Liver (tissue), 9 donors: ENCODE results near the gene GOLGA7B. TPM values are rescaled to one million over a fixed set of nuclear protein-coding genes. Genes with fewer than 3 reads are reported as not detected.

Source experiments
- DNase-seq: peaks from one replicate; pipeline ENCODE4 v3.0.0-alpha.2; 2017; ENCODE audit warnings: low spot score
- H3K27ac ChIP-seq, 2 donors: one replicate each; pipeline ENCODE4 v1.7.0; 2013; ENCODE audit warnings: inconsistent platforms in 2 of 2, low read length in 2 of 2, control low read depth in 1 of 2, low read depth in 1 of 2, mild to moderate bottlenecking in 1 of 2
- H3K27me3 ChIP-seq, 4 donors: one replicate each; pipeline versions ENCODE4 v1.6.1 to v1.7.0; 2013; ENCODE audit warnings: low read length in 3 of 4, inconsistent platforms in 1 of 4, mild to moderate bottlenecking in 1 of 4, moderate library complexity in 1 of 4; ENCODE audit not compliant: control insufficient read depth in 4 of 4, insufficient read depth in 4 of 4
- H3K36me3 ChIP-seq, 4 donors: one replicate each; pipeline versions ENCODE4 v1.6.1 to v1.7.0; 2013; ENCODE audit warnings: low read length in 3 of 4, mild to moderate bottlenecking in 3 of 4, low read depth in 1 of 4, moderate library complexity in 1 of 4; ENCODE audit not compliant: control insufficient read depth in 4 of 4, insufficient read depth in 3 of 4
- H3K4me1 ChIP-seq, 4 donors: one replicate each; pipeline versions ENCODE4 v1.6.1 to v1.7.0; 2013; ENCODE audit warnings: low read length in 3 of 4, mild to moderate bottlenecking in 3 of 4, moderate library complexity in 1 of 4; ENCODE audit not compliant: control insufficient read depth in 4 of 4, insufficient read depth in 4 of 4
- H3K4me3 ChIP-seq, 3 donors: one replicate each; pipeline versions ENCODE4 v1.6.1 to v1.7.0; 2013; ENCODE audit warnings: low read length in 3 of 3, control low read depth in 1 of 3, low read depth in 1 of 3, mild to moderate bottlenecking in 1 of 3
- H3K9ac ChIP-seq, 2 donors: one replicate each; pipeline ENCODE4 v1.7.0; 2013; ENCODE audit warnings: low read length in 2 of 2, mild to moderate bottlenecking in 2 of 2, moderate library complexity in 2 of 2, control low read depth in 1 of 2, low read depth in 1 of 2
- H3K9me3 ChIP-seq, 4 donors: one replicate each; pipeline versions ENCODE4 v1.6.1 to v1.7.0; 2013; ENCODE audit warnings: low read length in 3 of 4; ENCODE audit not compliant: control insufficient read depth in 4 of 4
- EGR1 ChIP-seq, 2 donors: IDR thresholded peaks; 2 replicates each; pipeline ENCODE4 v1.6.1; 2016 to 2018; ENCODE audit warnings: antibody characterized with exemption in 2 of 2, low read depth in 2 of 2
- FOXA1 ChIP-seq: IDR thresholded peaks from 2 replicates; pipeline ENCODE4 v1.6.1; 2016; ENCODE audit warnings: antibody characterized with exemption
- FOXA2 ChIP-seq: IDR thresholded peaks from 2 replicates; pipeline ENCODE4 v1.6.1; 2016; ENCODE audit warnings: antibody characterized with exemption
- GABPA ChIP-seq, 2 donors: IDR thresholded peaks in 1 of 2; conservative IDR thresholded peaks in 1 of 2; 2 replicates each; pipeline ENCODE4 v1.6.1; 2016; ENCODE audit warnings: antibody characterized with exemption in 2 of 2, mild to moderate bottlenecking in 1 of 2, moderate library complexity in 1 of 2
- HNF4A ChIP-seq, 2 donors: conservative IDR thresholded peaks; 2 replicates each; pipeline ENCODE4 v1.6.1; 2016; ENCODE audit warnings: antibody characterized with exemption in 2 of 2, mild to moderate bottlenecking in 2 of 2
- HNF4G ChIP-seq: IDR thresholded peaks from 2 replicates; pipeline ENCODE4 v1.6.1; 2016; ENCODE audit warnings: antibody characterized with exemption
- JUND ChIP-seq, 2 donors: IDR thresholded peaks; 2 replicates each; pipeline ENCODE4 v1.6.1; 2016; ENCODE audit warnings: antibody characterized with exemption in 2 of 2
- NR2F2 ChIP-seq: IDR thresholded peaks from 2 replicates; pipeline ENCODE4 v1.6.1; 2016; ENCODE audit warnings: antibody characterized with exemption
- RAD21 ChIP-seq, 2 donors: IDR thresholded peaks; 2 replicates each; pipeline ENCODE4 v1.6.1; 2016; ENCODE audit warnings: antibody characterized with exemption in 2 of 2, mild to moderate bottlenecking in 2 of 2
- RXRA ChIP-seq, 2 donors: IDR thresholded peaks; 2 replicates each; pipeline ENCODE4 v1.6.1; 2017 to 2018; ENCODE audit warnings: antibody characterized with exemption in 2 of 2, mild to moderate bottlenecking in 1 of 2
- SP1 ChIP-seq: IDR thresholded peaks from 2 replicates; pipeline ENCODE4 v1.6.1; 2018; ENCODE audit warnings: antibody characterized with exemption, mild to moderate bottlenecking
- TAF1 ChIP-seq: conservative IDR thresholded peaks from 2 replicates; pipeline ENCODE4 v1.6.1; 2016; ENCODE audit warnings: antibody characterized with exemption, mild to moderate bottlenecking
- YY1 ChIP-seq: IDR thresholded peaks from 2 replicates; pipeline ENCODE4 v1.6.1; 2016; ENCODE audit warnings: antibody characterized with exemption, mild to moderate bottlenecking
- WGBS: extraction: QIAGEN DNeasy Blood & Tissue Kit; methylation state at CpG from one replicate; pipeline ENCODE4 v1.1.7; 2013; 5-methylcytosine and 5-hydroxymethylcytosine counted together
- polyA plus RNA-seq, 2 donors: library from polyadenylated mRNA; stranded (reverse) in 1 of 2; unstranded in 1 of 2; fragments of 200-250 nt in 1 of 2; fragments of >200 nt in 1 of 2; fragmentation: Nextera tagmentation in 1 of 2; extraction: Ambion mirVana in 1 of 2; gene quantifications; one replicate each; pipeline versions ENCODE4 v1.2.1 to v1.2.3, GENCODE V29; 2013 to 2015
- total RNA-seq, 2 donors: library from RNA; depleted of rRNA; stranded (reverse); fragments of >200 nt; gene quantifications; one replicate each; pipeline ENCODE4 v1.2.3, GENCODE V29; 2014
- TF ChIP-seq, protein P1 (sequence below): IDR thresholded peaks from 2 replicates; pipeline ENCODE4 v1.6.1; 2016; ENCODE audit warnings: antibody characterized with exemption
- TF ChIP-seq, protein P2 (sequence below): IDR thresholded peaks from 2 replicates; pipeline ENCODE4 v1.6.1; 2016; ENCODE audit warnings: antibody characterized with exemption
- TF ChIP-seq, protein P3 (sequence below): IDR thresholded peaks from 2 replicates; pipeline ENCODE4 v1.6.1; 2016; ENCODE audit warnings: antibody characterized with exemption
- TF ChIP-seq, protein P4 (sequence below): IDR thresholded peaks from 2 replicates; pipeline ENCODE4 v1.6.1; 2016; ENCODE audit warnings: antibody characterized with exemption, mild to moderate bottlenecking
- donor health status: healthy.
- donor health status: healthy.
- donor health status: healthy.
- donor health status: healthy.
- donor health status: healthy.

The GOLGA7B gene
- total and polyA plus RNA-seq, 4 donors = 0.05 to 0.63 (median 0.40) TPM

DNA sequence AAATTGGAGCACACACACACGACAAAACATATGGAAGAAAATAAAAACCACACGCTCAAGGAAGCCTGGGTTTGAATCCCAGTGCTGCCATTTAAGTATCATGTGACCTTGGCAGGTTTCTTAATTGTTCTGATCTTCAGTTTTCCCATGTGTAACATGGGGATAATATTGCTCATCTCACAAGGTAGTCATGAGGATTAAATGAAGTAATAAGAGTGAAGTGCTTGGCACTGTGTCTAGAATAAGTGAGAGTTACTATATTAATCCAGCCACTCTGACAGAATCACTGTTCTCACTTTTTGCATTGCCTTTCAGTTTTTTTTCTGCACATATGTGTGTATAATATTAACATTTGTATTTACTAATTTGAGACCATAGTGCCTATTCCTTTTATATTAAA is 43.3 kb downstream of the GOLGA7B start:
- no peak overlapping the region for H3K9ac ChIP-seq
- no peak for DNase-seq
- H3K36me3 ChIP-seq = no peaks in the 10 kb centered on the region
- no peak overlapping the region for H3K27ac ChIP-seq
- no peaks in the 10 kb centered on the region for H3K27me3 ChIP-seq
- no peaks in the 10 kb centered on the region for H3K9me3 ChIP-seq
- TF ChIP-seq NR2F2 (no peak), SP1 (no peak), RAD21 (IDR thresholded peaks at IDR 0.05) (no peak), GABPA (IDR thresholded peaks at IDR 0.05 in 1 of 2, conservative IDR thresholded peaks at IDR 0.05 in 1 of 2) (no peak), JUND (IDR thresholded peaks at IDR 0.05) (no peak), RXRA (IDR thresholded peaks at IDR 0.05) (no peak), FOXA1 (no peak), FOXA2 (no peak), HNF4A (conservative IDR thresholded peaks at IDR 0.05) (no peak), HNF4G (no peak), TAF1 (no peak), EGR1 (IDR thresholded peaks at IDR 0.05; ENCODE audit: low read depth in 2 of 2) (no peak), YY1 (no peak)
- TF ChIP-seq, protein P1, sequence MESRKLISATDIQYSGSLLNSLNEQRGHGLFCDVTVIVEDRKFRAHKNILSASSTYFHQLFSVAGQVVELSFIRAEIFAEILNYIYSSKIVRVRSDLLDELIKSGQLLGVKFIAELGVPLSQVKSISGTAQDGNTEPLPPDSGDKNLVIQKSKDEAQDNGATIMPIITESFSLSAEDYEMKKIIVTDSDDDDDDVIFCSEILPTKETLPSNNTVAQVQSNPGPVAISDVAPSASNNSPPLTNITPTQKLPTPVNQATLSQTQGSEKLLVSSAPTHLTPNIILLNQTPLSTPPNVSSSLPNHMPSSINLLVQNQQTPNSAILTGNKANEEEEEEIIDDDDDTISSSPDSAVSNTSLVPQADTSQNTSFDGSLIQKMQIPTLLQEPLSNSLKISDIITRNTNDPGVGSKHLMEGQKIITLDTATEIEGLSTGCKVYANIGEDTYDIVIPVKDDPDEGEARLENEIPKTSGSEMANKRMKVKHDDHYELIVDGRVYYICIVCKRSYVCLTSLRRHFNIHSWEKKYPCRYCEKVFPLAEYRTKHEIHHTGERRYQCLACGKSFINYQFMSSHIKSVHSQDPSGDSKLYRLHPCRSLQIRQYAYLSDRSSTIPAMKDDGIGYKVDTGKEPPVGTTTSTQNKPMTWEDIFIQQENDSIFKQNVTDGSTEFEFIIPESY = no peak
- TF ChIP-seq, protein P2, sequence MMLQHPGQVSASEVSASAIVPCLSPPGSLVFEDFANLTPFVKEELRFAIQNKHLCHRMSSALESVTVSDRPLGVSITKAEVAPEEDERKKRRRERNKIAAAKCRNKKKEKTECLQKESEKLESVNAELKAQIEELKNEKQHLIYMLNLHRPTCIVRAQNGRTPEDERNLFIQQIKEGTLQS = no peak
- TF ChIP-seq, protein P3, sequence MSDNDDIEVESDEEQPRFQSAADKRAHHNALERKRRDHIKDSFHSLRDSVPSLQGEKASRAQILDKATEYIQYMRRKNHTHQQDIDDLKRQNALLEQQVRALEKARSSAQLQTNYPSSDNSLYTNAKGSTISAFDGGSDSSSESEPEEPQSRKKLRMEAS = no peak
- H3K4me3 ChIP-seq = no peak overlapping the region
- no peaks in the 10 kb centered on the region for H3K4me1 ChIP-seq
- 70% methylated on average over 2 of the region's 2 CpGs for WGBS

DNA sequence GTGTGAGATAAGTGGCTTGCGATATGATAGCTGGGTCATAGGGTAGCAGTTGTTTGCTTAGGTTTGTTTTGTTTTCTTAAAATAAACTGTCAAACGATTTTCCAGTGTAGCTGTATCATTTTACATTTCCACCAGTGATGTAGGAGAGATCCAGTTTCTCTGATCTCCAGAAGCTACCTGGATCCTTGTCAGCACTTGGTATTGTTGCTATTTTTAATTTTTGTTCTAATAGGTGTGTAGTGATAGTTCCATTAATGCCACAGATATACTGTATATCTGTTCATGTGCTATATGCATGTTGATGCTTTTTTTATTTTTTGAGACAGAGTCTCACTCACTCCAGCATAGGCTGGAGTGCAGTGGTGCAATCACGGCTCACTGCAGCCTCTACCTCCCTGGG is 44.4 kb downstream of the GOLGA7B start:
- no peak for TF ChIP-seq GABPA (IDR thresholded peaks at IDR 0.05 in 1 of 2, conservative IDR thresholded peaks at IDR 0.05 in 1 of 2)
- no peak for TF ChIP-seq HNF4G
- TF ChIP-seq FOXA1 = no peak
- TF ChIP-seq HNF4A (conservative IDR thresholded peaks at IDR 0.05) = no peak
- TF ChIP-seq, protein P4, sequence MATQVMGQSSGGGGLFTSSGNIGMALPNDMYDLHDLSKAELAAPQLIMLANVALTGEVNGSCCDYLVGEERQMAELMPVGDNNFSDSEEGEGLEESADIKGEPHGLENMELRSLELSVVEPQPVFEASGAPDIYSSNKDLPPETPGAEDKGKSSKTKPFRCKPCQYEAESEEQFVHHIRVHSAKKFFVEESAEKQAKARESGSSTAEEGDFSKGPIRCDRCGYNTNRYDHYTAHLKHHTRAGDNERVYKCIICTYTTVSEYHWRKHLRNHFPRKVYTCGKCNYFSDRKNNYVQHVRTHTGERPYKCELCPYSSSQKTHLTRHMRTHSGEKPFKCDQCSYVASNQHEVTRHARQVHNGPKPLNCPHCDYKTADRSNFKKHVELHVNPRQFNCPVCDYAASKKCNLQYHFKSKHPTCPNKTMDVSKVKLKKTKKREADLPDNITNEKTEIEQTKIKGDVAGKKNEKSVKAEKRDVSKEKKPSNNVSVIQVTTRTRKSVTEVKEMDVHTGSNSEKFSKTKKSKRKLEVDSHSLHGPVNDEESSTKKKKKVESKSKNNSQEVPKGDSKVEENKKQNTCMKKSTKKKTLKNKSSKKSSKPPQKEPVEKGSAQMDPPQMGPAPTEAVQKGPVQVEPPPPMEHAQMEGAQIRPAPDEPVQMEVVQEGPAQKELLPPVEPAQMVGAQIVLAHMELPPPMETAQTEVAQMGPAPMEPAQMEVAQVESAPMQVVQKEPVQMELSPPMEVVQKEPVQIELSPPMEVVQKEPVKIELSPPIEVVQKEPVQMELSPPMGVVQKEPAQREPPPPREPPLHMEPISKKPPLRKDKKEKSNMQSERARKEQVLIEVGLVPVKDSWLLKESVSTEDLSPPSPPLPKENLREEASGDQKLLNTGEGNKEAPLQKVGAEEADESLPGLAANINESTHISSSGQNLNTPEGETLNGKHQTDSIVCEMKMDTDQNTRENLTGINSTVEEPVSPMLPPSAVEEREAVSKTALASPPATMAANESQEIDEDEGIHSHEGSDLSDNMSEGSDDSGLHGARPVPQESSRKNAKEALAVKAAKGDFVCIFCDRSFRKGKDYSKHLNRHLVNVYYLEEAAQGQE = no peak
- no peak for TF ChIP-seq YY1
- no peak for TF ChIP-seq RAD21 (IDR thresholded peaks at IDR 0.05)
- Histone ChIP-seq H3K9me3 (no peaks in the 10 kb centered on the region), H3K4me1 (no peaks in the 10 kb centered on the region), H3K4me3 (no peak overlapping the region), H3K36me3 (no peaks in the 10 kb centered on the region), H3K27me3 (peaks cover 0 to under 1% (median 0%) of the 10 kb centered on the region in 4 donors), H3K9ac (no peak overlapping the region), H3K27ac (no peak overlapping the region)
- WGBS = 55% methylated on average over 3 of the region's 3 CpGs
- DNase-seq = no peak
